SK-N-SH (cell line): ENCODE data around the gene SEC23IP. TPM values are rescaled to one million over a fixed set of nuclear protein-coding genes. Genes with fewer than 3 reads are reported as not detected.

Source experiments
- CTCF ChIA-PET: fragments of 300-600, 350-600 bp; formaldehyde crosslinking; extraction: SDS; loops from one replicate; lab custom pipeline; 2021; lab: Yijun Ruan, JAX
- POLR2A ChIA-PET: fragments of 350-600 bp; sonication (Branson Sonifier 250); formaldehyde crosslinking; extraction: SDS; loops from one replicate; lab custom pipeline; 2020; ENCODE audit warnings: antibody characterized with exemption, inconsistent platforms; lab: Yijun Ruan, JAX
- DNase-seq: peaks from one replicate; pipeline ENCODE4 v3.0.0; 2012
- H2AFZ ChIP-seq: fragments of 200-600 bp; sonication (generic); 2 replicates; pipeline ENCODE4 v1.8.1; 2016; ENCODE audit warnings: antibody characterized with exemption, mild to moderate bottlenecking, low read depth
- H3F3A ChIP-seq: fragments of 200-600 bp; sonication (generic); replicated peaks from 2 replicates; pipeline ENCODE3; 2016; ENCODE audit warnings: antibody characterized with exemption, mild to moderate bottlenecking; ENCODE audit not compliant: insufficient read depth
- H3K27ac ChIP-seq, 2 experiments: fragments of 200-500 bp in 1 of 2; fragments of 200-600 bp in 1 of 2; sonication (Bioruptor generic) in 1 of 2; sonication (generic), shearing (Covaris generic) in 1 of 2; 2 replicates each; pipeline versions ENCODE4 v1.5.1 to v1.6.1; 2014 to 2016; ENCODE audit warnings: low read depth in 2 of 2, inconsistent platforms in 1 of 2, low read length in 1 of 2, mild to moderate bottlenecking in 1 of 2, mixed read lengths in 1 of 2
- H3K27me3 ChIP-seq: fragments of 200-600 bp; sonication (generic), shearing (Covaris generic); 2 replicates; pipeline ENCODE4 v1.6.1; 2016; ENCODE audit warnings: mixed run types; ENCODE audit not compliant: insufficient read depth
- H3K36me3 ChIP-seq, 2 experiments: fragments of 200-500 bp in 1 of 2; fragments of 200-600 bp in 1 of 2; sonication (Bioruptor generic) in 1 of 2; sonication (generic) in 1 of 2; replicated peaks in 1 of 2; 2 replicates each; pipeline versions ENCODE3 to v1.5.1; 2014 to 2016; ENCODE audit warnings: low read length in 1 of 2, mild to moderate bottlenecking in 1 of 2; ENCODE audit not compliant: insufficient read depth in 2 of 2, control insufficient read depth in 1 of 2
- H3K4me1 ChIP-seq, 2 experiments: fragments of 200-500 bp in 1 of 2; fragments of 200-600 bp in 1 of 2; sonication (Bioruptor generic) in 1 of 2; sonication (generic), shearing (Covaris generic) in 1 of 2; 2 replicates each; pipeline versions ENCODE4 v1.5.1 to v1.6.1; 2014 to 2016; ENCODE audit warnings: low read depth in 1 of 2, low read length in 1 of 2, mixed run types in 1 of 2; ENCODE audit not compliant: insufficient read depth in 2 of 2, control insufficient read depth in 1 of 2
- H3K4me2 ChIP-seq: fragments of 200-600 bp; sonication (generic), shearing (Covaris generic); 2 replicates; pipeline ENCODE4 v1.6.1; 2017; ENCODE audit warnings: mixed run types
- H3K4me3 ChIP-seq, 2 experiments: fragments of 200-500 bp in 1 of 2; fragments of 200-600 bp in 1 of 2; sonication (Bioruptor generic) in 1 of 2; sonication (generic), shearing (Covaris generic) in 1 of 2; 2 replicates each; pipeline versions ENCODE4 v1.5.1 to v1.8.1; 2014 to 2016; ENCODE audit warnings: low read depth in 2 of 2, inconsistent platforms in 1 of 2, low read length in 1 of 2, mild to moderate bottlenecking in 1 of 2, mixed read lengths in 1 of 2, moderate library complexity in 1 of 2
- H3K79me2 ChIP-seq: fragments of 200-600 bp; sonication (generic); 2 replicates; pipeline ENCODE4 v1.8.1; 2017; ENCODE audit warnings: mild to moderate bottlenecking; ENCODE audit not compliant: insufficient read depth
- H3K9ac ChIP-seq: fragments of 200-600 bp; sonication (generic); 2 replicates; pipeline ENCODE4 v1.6.1; 2017; ENCODE audit warnings: mixed run types
- H3K9me2 ChIP-seq: fragments of 200-600 bp; sonication (generic); 2 replicates; pipeline ENCODE4 v1.6.1; 2017; ENCODE audit warnings: mixed run types
- H3K9me3 ChIP-seq: fragments of 200-600 bp; sonication (generic); 2 replicates; pipeline ENCODE4 v1.6.1; 2017; ENCODE audit warnings: mixed run types, mild to moderate bottlenecking, moderate library complexity
- H4K20me1 ChIP-seq: fragments of 200-600 bp; sonication (generic); 2 replicates; pipeline ENCODE4 v1.6.1; 2017; ENCODE audit warnings: mild to moderate bottlenecking, mixed run types; ENCODE audit not compliant: insufficient read depth
- EP300 ChIP-seq, 2 experiments: IDR thresholded peaks; 2 replicates each; pipeline versions ENCODE4 v1.4.0 to v1.6.1; 2012; ENCODE audit warnings: borderline replicate concordance in 1 of 2, low read depth in 1 of 2, low read length in 1 of 2
- EZH2phosphoT487 ChIP-seq: fragments of 200-600 bp; sonication (generic); IDR thresholded peaks from 2 replicates; pipeline ENCODE4 v1.6.1; 2017; ENCODE audit warnings: low read depth, mixed run types, mild to moderate bottlenecking, antibody characterized with exemption, moderate library complexity, borderline replicate concordance
- FOSL2 ChIP-seq: IDR thresholded peaks from 2 replicates; pipeline ENCODE4 v1.4.0; 2012; ENCODE audit warnings: low read depth, mild to moderate bottlenecking, moderate library complexity, borderline replicate concordance
- GABPA ChIP-seq: IDR thresholded peaks from 2 replicates; pipeline ENCODE4 v1.4.0; 2012; ENCODE audit warnings: low read depth, mild to moderate bottlenecking
- JUND ChIP-seq: IDR thresholded peaks from 2 replicates; pipeline ENCODE4 v1.4.0; 2012
- NFIC ChIP-seq: IDR thresholded peaks from 2 replicates; pipeline ENCODE4 v1.4.0; 2012; ENCODE audit warnings: borderline replicate concordance
- RAD21 ChIP-seq: IDR thresholded peaks from 2 replicates; pipeline ENCODE4 v1.6.1; 2012; ENCODE audit warnings: mild to moderate bottlenecking, low read length
- SIN3A ChIP-seq: IDR thresholded peaks from 2 replicates; pipeline ENCODE4 v1.6.1; 2012; ENCODE audit warnings: low read depth, mild to moderate bottlenecking, low read length, moderate library complexity, borderline replicate concordance
- SMC3 ChIP-seq: IDR thresholded peaks from 2 replicates; pipeline ENCODE4 v1.6.1; 2012; ENCODE audit warnings: low read depth, low read length, improper control_type of control experiment
- WGBS: methylation state at CpG from one replicate; pipeline ENCODE4 v1.1.6; 2017; ENCODE audit warnings: low lambda C conversion rate; 5-methylcytosine and 5-hydroxymethylcytosine counted together
- polyA plus RNA-seq, 3 experiments: library from polyadenylated mRNA; depleted of rRNA; stranded (reverse); fragments of >200 nt; gene quantifications; 2 replicates each; pipeline ENCODE4 v1.2.3, GENCODE V29; 2012
- TF ChIP-seq, protein P1 (sequence below): IDR thresholded peaks from 2 replicates; pipeline ENCODE4 v1.6.1; 2012; ENCODE audit warnings: mild to moderate bottlenecking, low read depth, low read length, moderate library complexity
- TF ChIP-seq, protein P2 (sequence below): IDR thresholded peaks from 2 replicates; pipeline ENCODE4 v1.4.0; 2012; ENCODE audit warnings: low read depth, borderline replicate concordance
- TF ChIP-seq, protein P3 (sequence below): IDR thresholded peaks from 2 replicates; pipeline ENCODE4 v1.4.0; 2012; ENCODE audit warnings: low read depth, borderline replicate concordance

Gene SEC23IP
- polyA plus RNA-seq, 1 of the 3 experiments (the other 2 are of a cell fraction), result 23.8 TPM

DNA sequence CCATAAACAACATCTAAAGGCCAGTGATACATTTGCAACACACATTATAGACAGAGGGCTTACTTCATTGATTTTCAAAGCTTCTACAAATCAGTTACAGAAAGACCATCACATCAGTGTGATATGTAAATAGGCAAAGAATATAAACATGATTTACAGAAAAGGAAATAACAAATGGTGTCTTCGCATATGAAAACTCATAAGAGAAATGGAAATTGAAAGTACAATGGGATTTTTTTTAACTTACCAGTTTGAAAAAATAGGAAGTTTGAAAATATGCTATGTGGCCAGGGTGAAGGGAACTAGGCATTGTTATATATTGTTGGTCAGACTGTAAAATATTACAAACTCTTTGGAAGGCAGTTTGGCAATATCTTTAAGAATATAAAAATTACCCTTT is 27.3 kb downstream of the SEC23IP start (continued):
- no peak for TF ChIP-seq EP300 (IDR thresholded peaks at IDR 0.05; ENCODE audit: borderline replicate concordance in 1 of 2, low read depth in 1 of 2, low read length in 1 of 2)

DNA sequence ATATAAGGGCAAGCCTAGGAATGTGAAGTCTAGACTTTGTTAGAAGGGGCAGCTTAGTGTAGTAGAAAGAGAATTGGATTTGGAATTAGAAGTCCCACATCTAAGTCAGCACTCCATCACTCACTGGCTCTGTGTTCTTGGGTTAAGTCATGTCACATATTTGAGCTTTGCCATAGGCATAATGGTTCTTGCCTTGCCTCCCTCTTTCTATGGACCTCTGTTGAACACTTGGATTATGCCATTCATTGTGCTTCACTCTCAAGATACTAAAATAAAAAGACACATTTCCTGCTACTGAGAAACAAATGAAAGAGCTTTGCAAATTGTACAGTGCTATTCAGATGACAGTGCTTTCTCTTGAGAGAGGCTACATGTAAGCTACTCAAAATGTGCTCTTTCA is 35.9 kb downstream of the SEC23IP start:
- no peak overlapping the region for H3K4me3 ChIP-seq
- no peak for DNase-seq
- no peak overlapping the region for H3K27ac ChIP-seq
- ChIA-PET CTCF (interaction anchor here (0.7 to 3.3 kb wide), 4 partner anchors 13 to 433 kb away, joined by 3 to 9 read pairs (median 3); no protein-coding TSS in a partner anchor), POLR2A (no interaction called here)
- no peaks in the 10 kb centered on the region for H4K20me1 ChIP-seq
- H3K4me1 ChIP-seq, result no peaks in the 10 kb centered on the region
- H3K36me3 ChIP-seq, result peaks cover 82% of the 10 kb centered on the region in 2 experiments
- no peaks in the 10 kb centered on the region for H3K9me2 ChIP-seq
- H3K9ac ChIP-seq, result no peak overlapping the region
- H3K27me3 ChIP-seq, result no peaks in the 10 kb centered on the region
- TF ChIP-seq NFIC, result no peak
- TF ChIP-seq, protein P1, sequence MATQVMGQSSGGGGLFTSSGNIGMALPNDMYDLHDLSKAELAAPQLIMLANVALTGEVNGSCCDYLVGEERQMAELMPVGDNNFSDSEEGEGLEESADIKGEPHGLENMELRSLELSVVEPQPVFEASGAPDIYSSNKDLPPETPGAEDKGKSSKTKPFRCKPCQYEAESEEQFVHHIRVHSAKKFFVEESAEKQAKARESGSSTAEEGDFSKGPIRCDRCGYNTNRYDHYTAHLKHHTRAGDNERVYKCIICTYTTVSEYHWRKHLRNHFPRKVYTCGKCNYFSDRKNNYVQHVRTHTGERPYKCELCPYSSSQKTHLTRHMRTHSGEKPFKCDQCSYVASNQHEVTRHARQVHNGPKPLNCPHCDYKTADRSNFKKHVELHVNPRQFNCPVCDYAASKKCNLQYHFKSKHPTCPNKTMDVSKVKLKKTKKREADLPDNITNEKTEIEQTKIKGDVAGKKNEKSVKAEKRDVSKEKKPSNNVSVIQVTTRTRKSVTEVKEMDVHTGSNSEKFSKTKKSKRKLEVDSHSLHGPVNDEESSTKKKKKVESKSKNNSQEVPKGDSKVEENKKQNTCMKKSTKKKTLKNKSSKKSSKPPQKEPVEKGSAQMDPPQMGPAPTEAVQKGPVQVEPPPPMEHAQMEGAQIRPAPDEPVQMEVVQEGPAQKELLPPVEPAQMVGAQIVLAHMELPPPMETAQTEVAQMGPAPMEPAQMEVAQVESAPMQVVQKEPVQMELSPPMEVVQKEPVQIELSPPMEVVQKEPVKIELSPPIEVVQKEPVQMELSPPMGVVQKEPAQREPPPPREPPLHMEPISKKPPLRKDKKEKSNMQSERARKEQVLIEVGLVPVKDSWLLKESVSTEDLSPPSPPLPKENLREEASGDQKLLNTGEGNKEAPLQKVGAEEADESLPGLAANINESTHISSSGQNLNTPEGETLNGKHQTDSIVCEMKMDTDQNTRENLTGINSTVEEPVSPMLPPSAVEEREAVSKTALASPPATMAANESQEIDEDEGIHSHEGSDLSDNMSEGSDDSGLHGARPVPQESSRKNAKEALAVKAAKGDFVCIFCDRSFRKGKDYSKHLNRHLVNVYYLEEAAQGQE, result no peak
- H2AFZ ChIP-seq, result no peak overlapping the region
- 0 out of 2 replicates have a peak, but pooled peaks cover 4% of the 10 kb centered on the region for H3K79me2 ChIP-seq
- H3F3A ChIP-seq, result peaks cover 24% of the 10 kb centered on the region
- H3K4me2 ChIP-seq, result no peak overlapping the region
- H3K9me3 ChIP-seq, result no peaks in the 10 kb centered on the region

DNA sequence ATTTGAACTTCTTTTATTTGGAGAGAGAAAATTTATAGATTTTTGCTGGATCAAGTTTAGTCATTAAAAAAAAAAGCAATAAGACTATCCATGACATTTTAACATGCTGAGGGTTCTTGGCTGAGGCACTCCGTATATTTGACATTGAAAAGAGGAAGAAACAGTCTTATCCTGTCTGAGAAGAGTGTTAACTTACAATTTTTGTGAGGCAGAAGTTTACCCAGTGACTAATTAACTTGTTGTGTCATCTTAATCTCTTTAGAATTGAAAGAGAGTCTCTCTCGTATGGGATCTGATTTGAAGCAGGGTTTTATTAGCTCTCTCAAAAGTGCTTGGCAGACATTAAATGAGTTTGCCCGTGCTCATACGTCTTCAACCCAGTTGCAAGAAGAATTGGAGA is 39.3 kb downstream of the SEC23IP start:
- no peak overlapping the region for H3K4me3 ChIP-seq
- no peaks in the 10 kb centered on the region for H3K9me2 ChIP-seq
- no peak overlapping the region for H3K9ac ChIP-seq
- H3F3A ChIP-seq, result peaks cover 24% of the 10 kb centered on the region
- no peak overlapping the region for H3K27ac ChIP-seq
- TF ChIP-seq, protein P2, sequence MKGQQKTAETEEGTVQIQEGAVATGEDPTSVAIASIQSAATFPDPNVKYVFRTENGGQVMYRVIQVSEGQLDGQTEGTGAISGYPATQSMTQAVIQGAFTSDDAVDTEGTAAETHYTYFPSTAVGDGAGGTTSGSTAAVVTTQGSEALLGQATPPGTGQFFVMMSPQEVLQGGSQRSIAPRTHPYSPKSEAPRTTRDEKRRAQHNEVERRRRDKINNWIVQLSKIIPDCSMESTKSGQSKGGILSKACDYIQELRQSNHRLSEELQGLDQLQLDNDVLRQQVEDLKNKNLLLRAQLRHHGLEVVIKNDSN, result no peak
- TF ChIP-seq GABPA, result no peak
- no peak for TF ChIP-seq EZH2phosphoT487
- TF ChIP-seq, protein P3, sequence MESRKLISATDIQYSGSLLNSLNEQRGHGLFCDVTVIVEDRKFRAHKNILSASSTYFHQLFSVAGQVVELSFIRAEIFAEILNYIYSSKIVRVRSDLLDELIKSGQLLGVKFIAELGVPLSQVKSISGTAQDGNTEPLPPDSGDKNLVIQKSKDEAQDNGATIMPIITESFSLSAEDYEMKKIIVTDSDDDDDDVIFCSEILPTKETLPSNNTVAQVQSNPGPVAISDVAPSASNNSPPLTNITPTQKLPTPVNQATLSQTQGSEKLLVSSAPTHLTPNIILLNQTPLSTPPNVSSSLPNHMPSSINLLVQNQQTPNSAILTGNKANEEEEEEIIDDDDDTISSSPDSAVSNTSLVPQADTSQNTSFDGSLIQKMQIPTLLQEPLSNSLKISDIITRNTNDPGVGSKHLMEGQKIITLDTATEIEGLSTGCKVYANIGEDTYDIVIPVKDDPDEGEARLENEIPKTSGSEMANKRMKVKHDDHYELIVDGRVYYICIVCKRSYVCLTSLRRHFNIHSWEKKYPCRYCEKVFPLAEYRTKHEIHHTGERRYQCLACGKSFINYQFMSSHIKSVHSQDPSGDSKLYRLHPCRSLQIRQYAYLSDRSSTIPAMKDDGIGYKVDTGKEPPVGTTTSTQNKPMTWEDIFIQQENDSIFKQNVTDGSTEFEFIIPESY, result no peak
- TF ChIP-seq SIN3A, result no peak
- TF ChIP-seq FOSL2, result no peak
- no peak for TF ChIP-seq NFIC
- TF ChIP-seq SMC3, result no peak
- no peak for TF ChIP-seq RAD21
- no peak for TF ChIP-seq JUND
- CTCF ChIA-PET, result interaction anchor here (1.5 to 2.3 kb wide), 4 partner anchors 10 to 405 kb away, joined by 3 to 10 read pairs (median 7); no protein-coding TSS in a partner anchor
- H2AFZ ChIP-seq, result no peak overlapping the region
- DNase-seq, result no peak
- H3K4me2 ChIP-seq, result no peak overlapping the region
- H3K4me1 ChIP-seq, result no peaks in the 10 kb centered on the region
- no peaks in the 10 kb centered on the region for H3K79me2 ChIP-seq
- peaks cover 79 to 83% of the 10 kb centered on the region in 2 experiments for H3K36me3 ChIP-seq
- 84% methylated on average over 4 of the region's 4 CpGs for WGBS
- H3K9me3 ChIP-seq, result no peaks in the 10 kb centered on the region
- no peaks in the 10 kb centered on the region for H4K20me1 ChIP-seq
- H3K27me3 ChIP-seq, result no peaks in the 10 kb centered on the region
- POLR2A ChIA-PET, result no interaction called here
